HUDEP-2 (cell line): Measurements from ENCODE around the gene KDM4B.
A peak's percentile ranks its signal among the peaks of the same experiment; 100 is the strongest.

Experiments
- DNase-seq, 76 experiments: peaks; one replicate each; lab custom pipeline; 2025; ENCODE audit not compliant: unreplicated experiment in 76 of 76; lab: John Stamatoyannopoulos, UW

Gene KDM4B

GRCh38 chr19:5143471-5144411 is 174.8 kb downstream of the KDM4B start:
- DNase-seq = no peak

GRCh38 chr19:5144545-5145179 is 175.7 kb downstream of the KDM4B start:
- DNase-seq = no peak

DNA sequence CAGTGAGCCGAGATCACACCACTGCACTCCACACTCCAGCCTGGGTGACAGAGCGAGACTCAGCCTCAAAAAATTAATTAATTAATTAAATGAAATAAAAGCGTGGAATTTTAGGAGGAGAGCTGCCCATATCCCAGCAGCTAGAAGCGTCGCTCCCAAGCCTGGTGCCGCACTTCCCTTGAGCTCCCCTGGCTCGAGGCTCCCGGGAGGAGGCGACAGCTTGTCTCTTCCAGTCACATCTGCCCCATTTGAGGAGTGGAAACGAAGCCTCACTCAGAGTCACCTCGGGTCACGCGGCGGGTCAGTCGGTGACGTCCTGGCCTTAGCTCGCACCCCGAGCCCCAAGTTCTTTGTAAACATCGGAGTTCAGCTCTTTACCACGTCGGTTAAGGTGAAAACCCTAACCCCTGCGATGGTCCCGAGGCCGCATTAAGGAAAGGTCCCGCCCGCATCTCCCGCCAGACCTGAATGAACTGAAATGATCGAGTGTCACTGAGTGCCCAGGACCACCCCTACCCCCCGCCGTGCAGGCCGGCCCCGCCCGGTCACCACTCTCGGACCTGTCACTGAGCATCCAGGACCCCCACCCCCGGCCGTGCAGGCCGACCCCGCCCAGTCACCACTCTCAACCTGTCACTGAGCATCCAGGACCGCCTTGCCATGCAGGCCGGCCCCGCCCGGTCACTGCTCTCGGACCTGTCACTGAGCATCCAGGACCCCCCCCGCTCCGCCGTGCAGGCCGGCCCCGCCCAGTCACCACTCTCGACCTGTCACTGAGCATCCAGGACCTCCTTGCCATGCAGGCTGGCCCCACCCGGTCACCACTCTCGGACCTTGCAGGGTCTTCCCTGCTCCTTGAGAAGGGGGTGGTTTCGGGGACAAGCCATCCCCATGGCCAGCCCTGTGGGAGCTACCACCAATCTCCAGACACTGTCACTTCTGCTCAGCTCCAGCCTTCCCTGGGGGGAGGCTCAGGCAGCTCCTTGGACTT is 176.9 kb downstream of the KDM4B start:
- no peak for DNase-seq

DNA sequence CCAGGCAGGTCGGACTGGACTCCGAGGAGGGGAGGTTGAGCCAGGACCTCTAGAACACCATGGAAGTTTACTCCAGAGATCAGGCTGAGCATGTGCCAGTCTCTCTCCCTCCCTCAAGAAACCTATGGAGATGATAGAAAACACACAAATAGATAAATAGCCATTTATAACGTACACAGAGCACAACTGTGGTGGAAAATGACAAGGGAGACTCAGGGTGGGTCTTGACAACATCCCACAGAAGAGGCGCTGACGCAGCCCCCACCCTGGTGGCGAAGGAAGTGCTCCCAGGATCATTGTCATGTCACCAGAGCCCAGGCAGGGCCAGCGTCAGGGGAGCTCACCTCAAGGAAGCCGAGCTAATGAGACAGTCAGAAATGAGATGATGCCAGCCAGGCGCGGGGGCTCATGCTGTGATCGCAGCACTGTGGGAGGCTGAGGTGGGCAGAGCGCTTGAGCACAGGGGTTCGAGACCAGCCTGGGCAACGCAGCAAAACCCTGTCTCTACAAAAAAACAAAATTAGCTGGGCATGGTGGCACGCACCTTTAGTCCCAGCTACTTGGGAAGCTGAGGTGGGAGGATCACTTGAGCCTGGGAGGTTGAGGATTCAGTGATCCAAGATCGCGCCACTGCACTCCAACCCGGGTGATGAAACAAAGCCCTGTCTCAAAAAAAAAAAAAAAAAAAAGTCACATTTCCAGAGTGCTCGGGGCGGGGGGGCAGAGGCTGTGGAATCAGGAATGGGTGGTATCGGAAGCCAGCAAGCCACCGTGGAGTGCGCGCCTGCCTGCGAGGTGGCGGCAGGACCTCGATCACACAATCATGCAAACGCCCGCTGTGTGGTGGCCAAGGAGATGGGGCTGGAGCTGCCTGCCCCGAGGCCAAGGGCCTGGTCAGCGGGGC is 178.4 kb downstream of the KDM4B start:
- DNase-seq = no peak

GRCh38 chr19:5147978-5148793 is 179.3 kb downstream of the KDM4B start:
- no peak for DNase-seq

DNA sequence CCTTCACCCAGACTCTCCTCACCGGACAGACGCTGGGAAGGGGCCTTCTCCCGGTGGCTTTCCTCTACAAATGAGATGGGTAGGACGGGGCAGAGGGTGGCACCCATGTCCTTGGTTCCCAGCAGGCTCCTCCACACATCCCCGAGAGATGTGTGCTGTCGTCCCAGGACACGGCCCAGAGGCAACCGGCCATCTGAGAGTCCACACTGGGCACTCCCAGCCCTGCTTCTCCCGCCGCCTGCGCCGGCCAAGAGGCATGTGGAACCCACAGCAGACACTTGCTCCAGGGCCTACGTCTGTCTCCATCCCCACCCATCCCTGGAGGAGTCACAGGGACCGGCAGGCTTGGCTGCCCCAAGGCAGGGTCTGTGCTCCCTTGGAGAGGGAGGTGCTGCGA is 179.9 kb downstream of the KDM4B start:
- no peak for DNase-seq

DNA sequence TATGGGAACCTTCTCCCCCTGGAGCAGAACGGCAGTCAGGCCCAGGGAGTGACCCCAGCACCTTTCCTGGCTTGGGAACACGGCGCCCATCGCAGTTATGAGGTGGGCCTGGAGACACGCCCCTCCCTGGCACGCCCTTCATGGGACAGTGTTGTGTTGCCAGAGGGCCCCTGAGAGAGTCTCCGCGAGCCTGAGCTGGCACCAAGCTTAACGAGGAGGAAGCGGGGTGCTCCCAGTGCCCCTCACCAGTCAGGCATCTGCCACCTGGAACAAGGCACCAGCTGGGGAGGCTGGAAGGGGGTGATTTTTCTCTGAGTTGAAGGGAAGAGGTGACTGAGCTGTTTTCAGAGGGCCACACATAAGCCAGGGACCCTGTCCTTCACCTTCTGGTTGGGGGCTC is 180.6 kb downstream of the KDM4B start:
- DNase-seq = no peak

GRCh38 chr19:5149932-5150901 is 181.3 kb downstream of the KDM4B start:
- no peak for DNase-seq

- no peak for DNase-seq
Observed at GRCh38 chr19:5150902-5151741, 182.2 kb downstream of the KDM4B start.

DNA sequence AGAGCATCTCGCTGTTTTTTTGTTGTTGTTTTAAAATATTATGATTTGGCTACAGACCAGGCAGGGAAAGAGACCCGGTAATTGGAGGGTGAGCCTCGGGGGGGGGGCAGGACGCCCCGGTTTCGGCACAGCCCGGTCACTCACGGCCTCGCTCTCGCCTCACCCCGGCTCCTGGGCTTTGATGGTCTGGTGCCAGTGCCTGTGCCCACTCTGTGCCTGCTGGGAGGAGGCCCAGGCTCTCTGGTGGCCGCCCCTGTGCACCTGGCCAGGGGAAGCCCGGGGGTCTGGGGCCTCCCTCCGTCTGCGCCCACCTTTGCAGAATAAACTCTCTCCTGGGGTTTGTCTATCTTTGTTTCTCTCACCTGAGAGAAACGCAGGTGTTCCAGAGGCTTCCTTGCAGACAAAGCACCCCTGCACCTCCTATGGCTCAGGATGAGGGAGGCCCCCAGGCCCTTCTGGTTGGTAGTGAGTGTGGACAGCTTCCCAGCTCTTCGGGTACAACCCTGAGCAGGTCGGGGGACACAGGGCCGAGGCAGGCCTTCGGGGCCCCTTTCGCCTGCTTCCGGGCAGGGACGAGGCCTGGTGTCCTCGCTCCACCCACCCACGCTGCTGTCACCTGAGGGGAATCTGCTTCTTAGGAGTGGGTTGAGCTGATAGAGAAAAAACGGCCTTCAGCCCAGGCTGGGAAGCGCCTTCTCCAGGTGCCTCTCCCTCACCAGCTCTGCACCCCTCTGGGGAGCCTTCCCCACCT is 183.3 kb downstream of the KDM4B start:
- DNase-seq = no peak

DNA sequence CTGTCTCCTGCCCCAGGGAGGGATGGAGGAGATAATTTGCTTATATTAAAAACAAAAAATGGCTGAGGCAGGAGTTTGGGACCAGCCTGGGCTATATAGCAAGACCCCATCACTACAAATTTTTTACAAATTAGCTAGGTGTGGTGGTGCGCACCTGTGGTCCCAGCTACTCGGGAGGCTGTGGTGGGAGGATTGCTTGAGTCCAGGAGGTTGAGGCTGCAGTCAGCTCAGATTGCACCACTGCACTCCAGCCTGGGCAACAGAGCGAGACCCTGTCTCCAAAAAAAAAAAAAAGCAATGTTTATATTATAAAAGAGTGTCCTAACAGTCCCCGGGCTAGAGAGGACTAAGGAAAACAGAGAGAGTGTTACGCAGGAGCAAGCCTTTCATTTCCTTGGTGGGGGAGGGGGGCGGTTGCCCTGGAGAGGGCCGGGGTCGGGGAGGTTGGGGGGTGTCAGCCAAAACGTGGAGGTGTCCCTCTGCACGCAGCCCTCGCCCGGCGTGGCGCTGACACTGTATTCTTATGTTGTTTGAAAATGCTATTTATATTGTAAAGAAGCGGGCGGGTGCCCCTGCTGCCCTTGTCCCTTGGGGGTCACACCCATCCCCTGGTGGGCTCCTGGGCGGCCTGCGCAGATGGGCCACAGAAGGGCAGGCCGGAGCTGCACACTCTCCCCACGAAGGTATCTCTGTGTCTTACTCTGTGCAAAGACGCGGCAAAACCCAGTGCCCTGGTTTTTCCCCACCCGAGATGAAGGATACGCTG is 184.0 kb downstream of the KDM4B start:
- no peak for DNase-seq

- DNase-seq = no peak
Observed at GRCh38 chr19:5153601-5154128, 184.8 kb downstream of the KDM4B start.

- peak in 47 of 76 experiments; percentile 12 to 73 (median 37) for DNase-seq
Observed at GRCh38 chr19:5154129-5154798, 185.4 kb downstream of the KDM4B start.

DNA sequence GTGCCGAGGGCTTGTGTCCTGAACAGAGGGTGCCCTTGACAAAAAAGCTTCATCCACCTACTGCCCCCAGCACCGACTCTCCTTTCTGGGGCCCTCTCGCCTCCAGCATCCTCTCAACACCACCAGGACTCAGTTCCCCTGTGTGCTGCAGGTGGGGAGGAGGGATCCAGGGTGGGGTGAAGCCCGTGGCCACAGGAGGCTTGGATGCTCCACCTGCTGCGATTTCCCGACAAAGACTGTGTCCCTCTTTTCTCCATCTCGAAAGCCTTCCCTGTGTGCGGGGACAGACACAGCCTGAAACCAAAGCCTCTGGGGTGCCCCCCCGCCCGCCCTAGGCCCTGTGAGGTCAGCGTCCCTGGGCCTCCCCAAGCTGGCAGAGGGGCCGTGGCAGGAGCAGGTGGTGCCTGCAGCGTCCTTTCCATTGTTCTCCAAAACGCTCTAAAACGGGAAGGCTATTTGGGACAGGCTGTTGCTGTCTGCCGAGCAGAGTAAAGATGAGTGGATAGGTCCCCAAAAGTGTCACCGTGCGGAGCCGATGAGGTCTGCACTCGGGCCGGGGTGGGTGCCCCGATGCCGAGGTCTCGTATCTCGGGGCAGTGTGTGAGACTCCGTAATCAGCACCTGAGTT is 186.0 kb downstream of the KDM4B start:
- DNase-seq = no peak
